PFSK-1 (cell line): ENCODE measurements around the gene CTSZ.

Experiments used
- FOXP2 ChIP-seq: optimal IDR thresholded peaks from 2 replicates; pipeline ENCODE3; 2011; ENCODE audit warnings: borderline replicate concordance, control low read depth, inconsistent platforms; ENCODE audit not compliant: insufficient read depth; ENCODE audit errors: extremely low read length, extremely low read depth
- POLR2AphosphoS5 ChIP-seq: IDR thresholded peaks from 2 replicates; pipeline ENCODE4 v1.6.1; 2012; ENCODE audit warnings: low read depth, mild to moderate bottlenecking, control low read depth, low read length, moderate library complexity
- REST ChIP-seq, 2 experiments: IDR thresholded peaks; 2 replicates each; pipeline versions ENCODE4 v1.6.1 to v1.8.0; 2011 to 2012; ENCODE audit warnings: low read depth in 2 of 2, low read length in 2 of 2, control low read depth in 1 of 2, inconsistent platforms in 1 of 2, mild to moderate bottlenecking in 1 of 2, moderate library complexity in 1 of 2; ENCODE audit not compliant: insufficient read depth in 1 of 2
- SIN3A ChIP-seq: IDR thresholded peaks from 2 replicates; pipeline ENCODE4 v1.6.1; 2012; ENCODE audit warnings: mild to moderate bottlenecking, low read length, moderate library complexity, borderline replicate concordance; ENCODE audit not compliant: insufficient read depth
- TAF1 ChIP-seq: IDR thresholded peaks from 2 replicates; pipeline ENCODE4 v1.6.1; 2012; ENCODE audit warnings: low read length, control low read depth, borderline replicate concordance; ENCODE audit not compliant: insufficient read depth

- TF ChIP-seq POLR2AphosphoS5 = no peak
- no peak for TF ChIP-seq TAF1
- no peak for TF ChIP-seq REST (IDR thresholded peaks at IDR 0.05; ENCODE audit: insufficient read depth in 1 of 2, low read depth in 2 of 2, low read length in 2 of 2)
- no peak for TF ChIP-seq SIN3A
- no peak for TF ChIP-seq FOXP2
Observed at GRCh38 chr20:59001068-59001448, 6.0 kb downstream of the CTSZ start.
